HG03139 (cell line): ENCODE data around the gene TK1.
A peak's percentile ranks its signal among the peaks of the same experiment; 100 is the strongest.
"Not testable (repeated sequence)": the region's sequence is repeated elsewhere in the genome, so short reads cannot be mapped to it uniquely, and the experiment has no call there.

Source experiments
- ATAC-seq: cut with Tn5 transposase; IDR thresholded peaks from one replicate; pipeline ENCODE4 v1.9.1; 2021; ENCODE audit not compliant: unreplicated experiment

TK1 gene

GRCh38 chr17:78154903-78155811 is 31.7 kb downstream of the TK1 start:
- peak; percentile 55 for ATAC-seq

- ATAC-seq = no peak
Observed at GRCh38 chr17:78151514-78152008, 35.3 kb downstream of the TK1 start.

- ATAC-seq = no peak
Observed at GRCh38 chr17:78148286-78149016, 38.4 kb downstream of the TK1 start.

DNA sequence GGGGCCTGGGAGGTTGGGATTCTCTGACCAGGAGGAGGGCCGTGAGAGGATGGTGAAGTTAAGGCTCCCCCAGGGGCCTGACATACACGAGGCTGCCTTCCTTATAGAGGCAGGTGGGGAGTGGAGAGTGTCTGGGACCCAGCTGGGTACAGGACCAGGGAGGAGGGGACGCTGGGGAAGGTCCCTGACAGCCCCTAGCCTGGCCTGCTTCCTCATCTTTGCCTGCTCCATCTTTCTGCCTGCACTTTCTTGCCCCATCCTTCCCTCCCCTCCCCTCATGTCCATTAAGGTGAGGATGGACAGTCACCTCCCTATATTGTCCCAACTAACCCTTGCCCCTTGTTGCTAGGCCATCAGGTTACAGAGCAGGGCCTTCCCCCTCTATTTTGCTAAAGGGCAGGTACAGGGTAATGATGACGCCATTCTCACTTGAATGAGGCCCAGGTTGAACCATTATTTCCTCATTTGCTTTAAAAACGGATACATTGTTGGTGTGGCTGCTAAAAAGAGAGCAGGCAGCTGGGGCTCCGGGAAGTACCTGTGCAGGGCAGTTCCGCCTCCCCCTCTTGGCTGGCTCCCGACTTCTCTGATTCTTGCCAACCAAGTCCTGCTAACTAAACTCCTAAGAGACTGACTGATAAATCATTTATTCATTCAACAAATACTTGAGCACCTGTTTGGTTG is 39.4 kb downstream of the TK1 start:
- no peak for ATAC-seq

GRCh38 chr17:78146881-78147280 is 40.0 kb downstream of the TK1 start:
- no peak for ATAC-seq

GRCh38 chr17:78146471-78146869 is 40.4 kb downstream of the TK1 start:
- no peak for ATAC-seq

DNA sequence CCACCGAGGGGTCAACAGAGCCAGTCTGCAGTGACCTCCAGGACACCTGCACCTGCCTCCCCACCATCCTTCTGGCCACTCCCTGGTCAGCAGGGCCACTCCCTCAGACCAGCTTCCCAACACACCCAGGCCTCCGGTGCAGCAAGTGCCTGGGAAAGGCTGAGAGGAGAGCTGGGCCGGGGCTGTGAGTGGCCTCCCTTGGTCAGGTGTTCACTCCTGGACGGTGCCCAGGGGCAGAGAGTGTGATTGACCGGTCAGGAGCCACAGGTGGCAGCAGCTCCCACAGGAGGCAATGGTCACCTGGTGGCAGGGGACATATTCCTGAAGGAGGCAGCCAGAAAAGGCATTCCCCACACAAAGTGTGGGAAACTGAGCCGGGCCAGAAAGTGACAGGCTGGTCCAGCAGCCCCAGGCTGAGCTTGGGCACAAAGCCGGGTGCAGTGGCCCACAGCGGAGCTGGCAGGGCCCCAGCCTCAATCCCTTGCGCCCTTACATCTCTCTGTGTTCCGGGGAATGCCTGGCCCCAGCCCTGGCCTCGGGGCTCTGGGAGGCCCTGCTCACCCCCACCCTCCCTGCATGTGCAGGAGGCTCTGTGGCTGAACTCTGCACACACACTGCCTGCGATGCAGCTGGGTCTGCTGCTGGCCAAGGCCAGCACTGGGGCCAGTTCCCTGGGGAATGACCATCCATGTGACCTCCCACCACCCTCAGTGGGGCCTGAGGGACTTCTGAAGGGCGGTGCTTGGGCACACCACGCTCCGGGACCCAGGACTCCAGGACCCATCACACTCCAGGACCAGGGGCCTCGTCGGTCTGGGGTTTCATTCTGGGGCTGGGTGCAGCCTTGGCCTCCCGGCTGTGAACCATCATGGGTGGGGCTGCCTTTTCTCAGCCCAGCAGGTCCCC is 41.9 kb downstream of the TK1 start:
- ATAC-seq = no peak

- ATAC-seq = no peak
Observed at GRCh38 chr17:78144147-78144719, 42.6 kb downstream of the TK1 start.

DNA sequence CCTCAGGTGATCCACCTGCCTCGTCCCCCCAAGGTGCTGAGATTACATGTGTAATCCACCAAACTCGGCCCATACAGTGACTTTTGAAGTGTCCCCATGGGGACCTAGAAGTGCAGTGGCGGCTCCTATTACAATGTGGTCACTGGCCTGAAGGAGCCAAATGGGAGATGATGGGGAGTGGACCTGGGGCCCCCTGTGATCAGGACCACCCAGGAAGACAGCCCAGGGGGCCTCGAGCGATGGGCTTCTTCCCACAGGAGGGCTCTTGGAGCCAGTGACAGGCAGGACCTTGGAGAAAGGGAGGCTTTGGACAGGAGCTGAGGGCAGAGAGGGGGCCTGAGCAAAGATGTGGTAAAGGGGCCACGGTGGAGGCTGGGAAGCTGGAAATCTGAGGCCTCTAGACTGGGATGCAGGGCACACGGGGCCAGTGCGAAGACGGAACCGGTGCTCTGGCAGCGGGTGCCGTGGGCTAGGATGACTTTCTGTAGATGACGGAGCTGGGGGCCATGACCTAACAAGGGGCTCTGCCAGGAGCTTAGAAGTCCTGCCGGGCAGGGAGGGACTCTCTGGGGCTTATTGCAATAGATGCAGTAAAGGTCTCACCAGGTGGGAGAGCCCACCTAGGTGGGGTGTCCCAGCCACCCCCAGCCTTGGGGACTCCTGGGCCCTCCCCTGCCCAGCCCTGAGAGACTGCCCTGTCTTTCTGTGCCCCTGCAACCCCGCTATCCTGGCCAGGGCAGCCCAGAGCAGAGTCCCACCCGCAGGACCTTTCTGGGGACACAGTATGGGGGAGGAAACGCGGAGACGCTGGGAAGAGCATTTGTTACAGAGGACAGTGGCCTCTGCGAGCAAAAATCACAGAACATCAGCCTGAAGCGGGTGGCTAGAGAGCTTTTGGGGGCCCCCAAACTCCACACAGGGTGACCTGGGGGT is 43.4 kb downstream of the TK1 start:
- ATAC-seq = no peak

- ATAC-seq = no peak
Observed at GRCh38 chr17:78142119-78142861, 44.6 kb downstream of the TK1 start.

DNA sequence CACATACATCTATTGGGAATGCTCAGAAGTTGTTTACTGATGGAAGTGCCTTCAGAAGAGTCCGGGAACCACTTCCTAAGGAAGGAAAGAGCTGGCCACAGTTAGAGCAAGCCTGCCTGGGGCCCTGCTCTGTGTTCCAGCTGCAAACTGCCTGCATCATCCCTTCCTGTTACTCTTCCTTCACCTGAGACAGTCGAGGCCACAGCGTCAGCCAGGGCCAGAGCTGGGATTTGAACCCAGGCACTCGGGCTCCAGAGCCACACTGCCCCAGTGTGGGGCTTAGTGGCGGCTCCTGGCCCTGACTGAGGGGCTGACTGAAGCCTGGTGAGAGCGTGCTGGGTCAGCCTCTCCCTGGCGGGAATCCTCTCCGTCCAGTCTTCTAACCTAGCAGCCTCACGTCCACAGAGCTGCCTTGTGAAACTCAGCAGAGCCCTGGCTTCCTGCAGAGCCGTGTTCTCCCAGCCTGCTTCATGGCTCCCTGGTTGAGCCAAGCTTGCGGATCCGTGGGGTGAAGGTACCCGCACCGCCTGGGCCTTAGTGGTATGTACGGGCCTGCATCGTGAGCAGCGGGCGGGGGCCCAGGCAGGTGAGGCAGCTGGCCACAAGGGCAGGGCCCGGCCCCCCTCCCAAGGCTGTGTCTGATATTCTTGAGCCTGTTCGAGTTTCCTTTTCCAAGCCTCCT is 45.3 kb downstream of the TK1 start:
- ATAC-seq = no peak

DNA sequence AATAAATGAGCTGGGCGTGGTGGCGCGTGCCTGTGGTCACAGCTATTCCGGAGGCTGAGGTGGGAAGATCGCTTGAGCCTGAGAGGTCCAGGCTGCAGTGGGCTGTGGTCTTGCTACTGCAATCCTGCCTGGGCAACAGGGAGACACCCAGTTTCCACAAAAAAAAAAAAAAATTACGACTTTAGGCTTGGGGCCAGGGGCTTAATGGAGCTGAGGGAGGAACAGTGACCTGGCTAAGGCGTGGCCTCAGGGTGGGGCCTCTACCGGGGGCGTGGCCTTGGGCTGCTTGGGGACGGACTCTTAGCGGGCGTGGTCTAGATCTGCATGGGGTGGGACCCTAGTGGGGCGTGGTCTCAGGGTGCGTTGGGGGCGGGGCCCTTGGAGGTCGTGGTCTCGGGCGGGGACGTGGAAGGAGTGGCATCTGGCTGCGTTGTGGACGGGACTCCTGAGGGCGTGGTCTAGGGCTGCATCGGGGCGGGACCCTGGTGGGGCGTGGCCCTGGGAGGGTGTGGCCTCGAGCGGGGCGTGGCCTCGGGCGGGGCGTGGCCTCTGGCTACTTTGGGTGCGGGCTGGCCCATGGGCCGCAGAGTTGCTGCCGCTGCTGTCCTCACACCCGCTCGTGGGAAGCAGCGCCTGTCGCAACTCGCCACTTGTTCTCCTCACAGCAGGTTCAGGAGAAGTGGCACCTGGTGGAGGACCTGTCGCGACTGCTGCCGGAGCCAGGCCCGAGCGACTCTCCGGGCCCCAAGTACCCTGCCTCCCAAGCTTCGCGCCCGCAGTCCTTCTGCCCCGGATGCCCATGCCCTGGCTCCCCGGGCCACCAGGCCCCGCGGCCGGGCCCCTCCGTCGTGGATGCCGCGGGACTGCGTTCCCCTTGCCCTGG is 46.4 kb downstream of the TK1 start:
- peak; percentile 70 for ATAC-seq

- not testable (repeated sequence) for ATAC-seq
Observed at GRCh38 chr17:78139861-78140168, 47.0 kb downstream of the TK1 start.

DNA sequence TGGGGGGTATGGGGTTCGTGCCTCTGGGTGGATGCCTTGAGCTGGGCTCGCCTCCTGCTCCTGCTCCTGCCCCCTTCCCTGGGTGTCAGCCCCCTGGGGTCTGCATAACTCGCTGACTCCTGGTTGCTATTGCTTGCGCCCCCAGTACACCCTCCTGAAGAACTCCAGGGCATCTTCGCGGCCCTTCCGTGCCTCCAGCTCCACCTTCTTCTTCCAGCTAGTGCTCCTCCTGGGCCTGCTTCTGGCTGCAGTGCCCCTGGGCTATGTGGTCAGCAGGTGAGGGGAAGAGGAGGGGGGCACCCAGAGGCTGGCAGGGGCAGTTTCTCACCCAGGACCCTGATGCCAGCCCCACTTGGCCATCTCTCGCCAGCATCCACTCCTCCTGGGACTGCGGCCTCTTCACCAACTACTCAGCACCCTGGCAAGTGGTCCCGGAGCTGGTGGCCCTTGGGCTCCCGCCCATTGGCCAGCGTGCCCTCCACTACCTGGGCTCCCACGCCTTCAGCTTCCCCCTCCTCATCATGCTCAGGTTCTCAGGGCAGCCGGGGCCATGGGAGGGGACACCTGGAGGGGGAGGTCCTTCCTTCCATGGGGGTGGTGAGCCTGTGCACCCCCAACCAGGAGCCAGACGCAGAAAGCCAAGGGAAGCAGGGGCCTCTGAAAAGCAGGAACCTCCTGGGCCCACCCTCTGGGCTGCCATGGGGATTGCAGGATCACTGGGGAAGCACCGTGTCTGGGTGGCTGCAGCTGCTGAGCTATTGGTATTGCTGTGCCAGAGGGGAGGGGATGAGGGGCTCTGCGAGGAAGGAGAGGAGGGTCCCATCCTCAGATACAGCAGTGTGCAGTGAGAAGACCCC is 48.4 kb downstream of the TK1 start:
- ATAC-seq = no peak

DNA sequence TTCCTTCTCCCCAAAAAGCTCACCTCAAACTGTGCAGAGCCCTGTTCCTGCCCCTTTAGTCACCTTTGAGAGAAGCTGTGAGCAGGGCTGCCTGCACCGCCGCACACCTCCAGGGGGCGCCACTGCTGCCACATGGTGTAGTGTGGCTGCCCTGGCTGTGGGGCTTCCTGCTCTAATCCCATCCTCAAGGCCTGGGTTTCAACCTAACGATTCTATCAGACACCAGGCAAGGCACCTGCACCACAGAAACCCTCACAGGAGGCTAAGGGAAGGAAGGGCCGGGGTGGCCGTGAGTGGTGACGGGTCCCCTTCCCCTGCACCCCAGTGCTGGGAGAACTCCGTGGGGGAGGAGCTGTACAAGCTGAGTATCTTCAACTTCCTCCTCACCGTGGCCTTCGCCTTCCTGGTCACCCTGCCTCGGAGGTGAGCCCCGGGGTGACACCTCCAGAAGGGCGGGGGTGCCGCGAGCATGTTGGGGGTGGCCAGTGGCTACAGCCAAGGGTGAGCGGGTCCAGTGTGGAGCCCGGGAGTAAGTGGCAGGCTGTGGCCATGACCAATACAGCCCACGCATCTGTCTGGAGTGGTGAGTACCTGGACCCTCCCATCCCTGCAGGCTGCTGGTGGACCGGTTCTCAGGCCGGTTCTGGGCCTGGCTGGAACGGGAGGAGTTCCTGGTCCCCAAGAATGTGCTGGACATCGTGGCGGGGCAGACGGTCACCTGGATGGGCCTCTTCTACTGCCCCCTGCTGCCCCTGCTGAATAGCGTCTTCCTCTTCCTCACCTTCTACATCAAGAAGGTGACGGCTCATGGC is 49.3 kb downstream of the TK1 start:
- no peak for ATAC-seq
